GM23248 (cell line): Measurements from ENCODE around the gene SLC12A1.

Source experiments
- EZH2 ChIP-seq: fragments of 200-600 bp; sonication (generic); IDR thresholded peaks from 2 replicates; pipeline ENCODE4 v1.6.1; 2018; ENCODE audit warnings: antibody characterized with exemption, mild to moderate bottlenecking; ENCODE audit not compliant: insufficient read depth, poor library complexity, severe bottlenecking
- EZH2phosphoT487 ChIP-seq: fragments of 200-600 bp; sonication (generic); IDR thresholded peaks from 2 replicates; pipeline ENCODE4 v1.6.1; 2018; ENCODE audit warnings: antibody characterized with exemption, moderate library complexity, mild to moderate bottlenecking, low read depth; ENCODE audit not compliant: insufficient read depth

GRCh38 chr15:48190932-48191573 lies 15.0 kb upstream of the SLC12A1 start:
- TF ChIP-seq EZH2 (no peak), EZH2phosphoT487 (no peak)
